Measurements from ENCODE around the gene FAM114A1.
A peak's percentile ranks its signal among the peaks of the same experiment; 100 is the strongest.

Gene FAM114A1

GRCh38 chr4:38868059-38868960 is 704 bp downstream of the FAM114A1 start:
- peak overlapping the region; percentile 48 for H3K4me3 ChIP-seq (ENCODE audit: low read depth, low read length)
- TF ChIP-seq CTCF (IDR thresholded peaks at IDR 0.05; ENCODE audit: borderline replicate concordance, insufficient read depth, low read depth, low read length): no peak

- no peak overlapping the region for H3K4me3 ChIP-seq (ENCODE audit: low read depth, low read length)
- TF ChIP-seq CTCF (IDR thresholded peaks at IDR 0.05; ENCODE audit: borderline replicate concordance, insufficient read depth, low read depth, low read length): no peak
Observed at GRCh38 chr4:38869511-38869910, 1.9 kb downstream of the FAM114A1 start.

- H3K4me3 ChIP-seq (ENCODE audit: low read depth, low read length): no peak overlapping the region
- TF ChIP-seq CTCF (IDR thresholded peaks at IDR 0.05; ENCODE audit: borderline replicate concordance, insufficient read depth, low read depth, low read length): no peak
Observed at GRCh38 chr4:38870098-38870808, 2.6 kb downstream of the FAM114A1 start.

- no peak for TF ChIP-seq CTCF (IDR thresholded peaks at IDR 0.05; ENCODE audit: borderline replicate concordance, insufficient read depth, low read depth, low read length)
- H3K4me3 ChIP-seq (ENCODE audit: low read depth, low read length): no peak overlapping the region
Observed at GRCh38 chr4:38871593-38871992, 4.0 kb downstream of the FAM114A1 start.

GRCh38 chr4:38872620-38873019 is 5.0 kb downstream of the FAM114A1 start:
- no peak overlapping the region for H3K4me3 ChIP-seq (ENCODE audit: low read depth, low read length)
- no peak for TF ChIP-seq CTCF (IDR thresholded peaks at IDR 0.05; ENCODE audit: borderline replicate concordance, insufficient read depth, low read depth, low read length)

- no peak overlapping the region for H3K4me3 ChIP-seq (ENCODE audit: low read depth, low read length)
- no peak for TF ChIP-seq CTCF (IDR thresholded peaks at IDR 0.05; ENCODE audit: borderline replicate concordance, insufficient read depth, low read depth, low read length)
Observed at GRCh38 chr4:38873290-38873944, 5.8 kb downstream of the FAM114A1 start.
